ENCODE data around the gene PGF.
"Not testable (repeated sequence)": the region's sequence is repeated elsewhere in the genome, so short reads cannot be mapped to it uniquely, and the experiment has no call there.

PGF gene

GRCh38 chr14:74935360-74935680 lies 20.1 kb downstream of the PGF start:
- no peak for DNase-seq (ENCODE audit: low read depth)
- no peak overlapping the region for H3K4me3 ChIP-seq (ENCODE audit: low read depth, low read length)
- TF ChIP-seq, protein P1, sequence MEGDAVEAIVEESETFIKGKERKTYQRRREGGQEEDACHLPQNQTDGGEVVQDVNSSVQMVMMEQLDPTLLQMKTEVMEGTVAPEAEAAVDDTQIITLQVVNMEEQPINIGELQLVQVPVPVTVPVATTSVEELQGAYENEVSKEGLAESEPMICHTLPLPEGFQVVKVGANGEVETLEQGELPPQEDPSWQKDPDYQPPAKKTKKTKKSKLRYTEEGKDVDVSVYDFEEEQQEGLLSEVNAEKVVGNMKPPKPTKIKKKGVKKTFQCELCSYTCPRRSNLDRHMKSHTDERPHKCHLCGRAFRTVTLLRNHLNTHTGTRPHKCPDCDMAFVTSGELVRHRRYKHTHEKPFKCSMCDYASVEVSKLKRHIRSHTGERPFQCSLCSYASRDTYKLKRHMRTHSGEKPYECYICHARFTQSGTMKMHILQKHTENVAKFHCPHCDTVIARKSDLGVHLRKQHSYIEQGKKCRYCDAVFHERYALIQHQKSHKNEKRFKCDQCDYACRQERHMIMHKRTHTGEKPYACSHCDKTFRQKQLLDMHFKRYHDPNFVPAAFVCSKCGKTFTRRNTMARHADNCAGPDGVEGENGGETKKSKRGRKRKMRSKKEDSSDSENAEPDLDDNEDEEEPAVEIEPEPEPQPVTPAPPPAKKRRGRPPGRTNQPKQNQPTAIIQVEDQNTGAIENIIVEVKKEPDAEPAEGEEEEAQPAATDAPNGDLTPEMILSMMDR (IDR thresholded peaks at IDR 0.05; ENCODE audit: control insufficient read depth, extremely low read depth, insufficient read depth): no peak

- no peak for DNase-seq (ENCODE audit: low read depth)
- TF ChIP-seq, protein P1 (IDR thresholded peaks at IDR 0.05; ENCODE audit: control insufficient read depth, extremely low read depth, insufficient read depth): no peak
- no peak overlapping the region for H3K4me3 ChIP-seq (ENCODE audit: low read depth, low read length)
Observed at GRCh38 chr14:74934476-74935359, 20.7 kb downstream of the PGF start.

DNA sequence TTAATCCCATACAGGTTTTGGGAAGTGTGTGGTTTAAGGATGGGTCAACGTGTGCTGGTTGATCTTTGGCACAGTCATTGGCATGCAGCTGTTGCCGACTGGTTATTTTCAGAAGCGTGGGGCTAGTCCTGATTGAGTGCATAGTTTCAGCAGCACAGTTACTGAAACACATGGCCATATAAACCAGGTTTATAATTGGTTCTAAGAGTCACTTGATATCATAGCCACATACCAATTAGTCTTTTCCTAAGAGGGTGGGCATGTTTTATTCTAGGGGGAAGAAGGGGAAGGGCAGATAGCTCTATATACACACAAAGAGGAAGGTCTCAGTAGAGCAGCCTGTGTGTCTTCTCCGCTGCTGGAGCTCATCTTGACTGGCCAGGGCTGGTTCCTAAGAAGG lies 21.4 kb downstream of the PGF start:
- TF ChIP-seq, protein P1 (IDR thresholded peaks at IDR 0.05; ENCODE audit: control insufficient read depth, extremely low read depth, insufficient read depth): no peak
- no peak for DNase-seq (ENCODE audit: low read depth)
- H3K4me3 ChIP-seq (ENCODE audit: low read depth, low read length): no peak overlapping the region

DNA sequence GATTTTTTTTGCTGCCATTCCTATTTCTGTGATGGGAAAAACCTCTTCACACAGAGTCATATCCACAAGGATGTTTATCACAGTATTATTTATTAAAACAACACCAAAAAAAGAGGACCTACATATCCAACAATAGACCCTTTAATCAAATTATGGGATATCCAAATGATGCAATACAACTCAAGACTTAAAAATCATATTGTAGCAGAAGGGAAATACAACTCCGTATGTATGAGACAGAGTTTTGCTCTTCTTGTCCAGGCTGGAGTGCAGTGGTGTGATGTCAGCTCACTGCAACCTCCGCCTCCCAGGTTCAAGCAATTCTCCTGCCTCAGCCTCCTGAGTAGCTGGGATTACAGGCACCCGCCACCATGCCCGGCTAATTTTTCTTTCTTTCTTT lies 22.5 kb downstream of the PGF start:
- H3K4me3 ChIP-seq (ENCODE audit: low read depth, low read length); DNase-seq (ENCODE audit: low read depth): not testable (repeated sequence)

GRCh38 chr14:74932401-74932901 lies 22.9 kb downstream of the PGF start:
- TF ChIP-seq, protein P1 (IDR thresholded peaks at IDR 0.05; ENCODE audit: control insufficient read depth, extremely low read depth, insufficient read depth): no peak
- no peak for DNase-seq (ENCODE audit: low read depth)
- no peak overlapping the region for H3K4me3 ChIP-seq (ENCODE audit: low read depth, low read length)

DNA sequence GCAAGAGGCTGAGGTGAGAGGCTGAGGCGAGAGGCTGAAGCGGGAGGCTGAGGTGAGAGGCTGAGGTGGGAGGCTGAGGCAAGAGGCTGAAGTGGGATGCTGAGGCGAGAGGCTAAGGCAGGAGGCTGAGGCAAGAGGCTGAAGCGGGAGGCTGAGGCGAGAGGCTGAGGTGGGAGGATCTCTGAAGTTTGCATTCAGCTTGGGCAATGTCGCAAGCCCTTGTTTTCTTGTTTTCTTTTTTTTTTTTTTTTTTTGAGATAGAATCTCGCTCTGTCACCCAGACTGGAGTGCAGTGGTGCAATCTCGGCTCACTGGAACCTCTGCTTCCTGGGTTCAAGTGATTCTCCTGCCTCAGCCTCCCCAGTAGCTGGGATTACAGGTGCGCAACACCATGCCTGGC lies 23.7 kb downstream of the PGF start:
- DNase-seq (ENCODE audit: low read depth); H3K4me3 ChIP-seq (ENCODE audit: low read depth, low read length): not testable (repeated sequence)

DNA sequence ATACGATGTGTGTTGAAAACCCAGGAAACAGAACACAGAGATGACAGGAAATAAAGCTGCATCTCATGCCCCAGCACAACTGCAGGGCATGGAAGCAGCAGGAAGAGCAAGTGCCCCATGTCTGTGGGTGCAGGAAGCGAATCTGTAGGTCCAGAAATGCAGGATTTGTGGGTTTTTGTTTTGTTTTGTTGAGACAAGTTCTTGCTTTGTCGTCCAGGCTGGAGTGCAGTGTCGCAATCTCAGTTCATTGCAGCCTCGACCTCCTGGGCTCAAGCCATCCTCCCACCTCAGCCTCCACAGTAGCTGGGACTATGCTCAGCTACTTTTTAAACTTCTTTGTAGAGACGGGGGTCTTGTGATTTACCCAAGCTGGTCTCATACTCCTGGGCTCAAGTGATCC lies 26.2 kb downstream of the PGF start:
- DNase-seq (ENCODE audit: low read depth): no peak
- TF ChIP-seq, protein P1 (IDR thresholded peaks at IDR 0.05; ENCODE audit: control insufficient read depth, extremely low read depth, insufficient read depth): no peak
- no peak overlapping the region for H3K4me3 ChIP-seq (ENCODE audit: low read depth, low read length)

GRCh38 chr14:74927225-74927624 lies 28.2 kb downstream of the PGF start:
- no peak overlapping the region for H3K4me3 ChIP-seq (ENCODE audit: low read depth, low read length)
- TF ChIP-seq, protein P1 (IDR thresholded peaks at IDR 0.05; ENCODE audit: control insufficient read depth, extremely low read depth, insufficient read depth): no peak
- DNase-seq (ENCODE audit: low read depth): no peak
